OCI-LY7 (cell line): Measurements from ENCODE around the gene CTBP1.

ENCODE experiments used
- CTCF ChIP-seq: fragments of 200-600 bp; sonication (generic); conservative IDR thresholded peaks from 2 replicates; pipeline ENCODE4 v1.5.1; 2014; ENCODE audit warnings: mild to moderate bottlenecking, antibody characterized with exemption, low read length, moderate library complexity, mixed read lengths
- EZH2phosphoT487 ChIP-seq: fragments of 200-600 bp; sonication (generic); IDR thresholded peaks from 2 replicates; pipeline ENCODE4 v1.6.1; 2018; ENCODE audit warnings: low read depth, borderline replicate concordance, mild to moderate bottlenecking, mixed run types, antibody characterized with exemption, low read length, moderate library complexity, mixed read lengths

- TF ChIP-seq CTCF (no peak), EZH2phosphoT487 (no peak)
These were observed 84.5 kb downstream of the CTBP1 start for GRCh38 chr4:1164444-1164843.
